ENCODE results near the gene LPAR1.

The LPAR1 gene

DNA sequence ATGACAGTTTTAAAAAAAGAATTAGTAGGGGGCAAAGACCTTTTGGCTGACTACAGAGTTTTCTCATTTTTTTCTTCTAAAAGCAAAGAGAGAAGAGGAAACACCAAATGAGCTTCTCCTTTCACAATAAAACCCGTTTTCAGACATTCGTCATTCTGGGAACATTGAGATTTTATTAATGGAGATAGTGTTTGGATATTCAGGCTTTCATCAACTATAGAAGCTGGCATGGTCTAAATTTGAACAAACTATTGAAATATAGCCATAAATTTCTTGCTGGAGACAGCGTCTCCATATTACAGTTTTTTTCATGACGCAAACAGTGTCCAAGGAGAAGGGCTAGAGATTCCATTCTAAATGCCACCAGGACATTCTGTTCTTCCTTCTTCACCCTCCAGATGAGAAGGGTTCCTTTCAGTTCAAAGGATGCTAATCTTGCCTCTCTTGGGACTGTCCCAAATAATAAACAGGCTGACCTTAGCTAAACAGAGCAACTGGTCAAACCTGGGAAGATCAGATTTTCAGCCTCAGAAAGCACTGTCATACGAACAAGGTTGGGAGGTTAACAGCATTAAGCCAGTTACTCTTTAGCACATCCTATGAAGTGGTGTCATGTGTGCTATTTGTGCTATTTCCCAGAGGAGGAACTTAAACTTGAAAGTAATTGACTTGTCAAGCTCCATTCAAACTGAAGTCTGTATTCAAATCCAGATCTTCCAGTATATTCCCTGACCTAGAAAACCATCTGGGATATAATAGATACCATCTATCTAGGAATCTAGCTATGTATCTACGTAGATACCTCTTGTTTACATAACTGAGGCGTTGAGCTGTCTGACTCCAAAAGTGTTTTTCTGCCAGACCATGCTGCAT, 125.6 kb downstream of the LPAR1 start:
- no peak for DNase-seq

DNA sequence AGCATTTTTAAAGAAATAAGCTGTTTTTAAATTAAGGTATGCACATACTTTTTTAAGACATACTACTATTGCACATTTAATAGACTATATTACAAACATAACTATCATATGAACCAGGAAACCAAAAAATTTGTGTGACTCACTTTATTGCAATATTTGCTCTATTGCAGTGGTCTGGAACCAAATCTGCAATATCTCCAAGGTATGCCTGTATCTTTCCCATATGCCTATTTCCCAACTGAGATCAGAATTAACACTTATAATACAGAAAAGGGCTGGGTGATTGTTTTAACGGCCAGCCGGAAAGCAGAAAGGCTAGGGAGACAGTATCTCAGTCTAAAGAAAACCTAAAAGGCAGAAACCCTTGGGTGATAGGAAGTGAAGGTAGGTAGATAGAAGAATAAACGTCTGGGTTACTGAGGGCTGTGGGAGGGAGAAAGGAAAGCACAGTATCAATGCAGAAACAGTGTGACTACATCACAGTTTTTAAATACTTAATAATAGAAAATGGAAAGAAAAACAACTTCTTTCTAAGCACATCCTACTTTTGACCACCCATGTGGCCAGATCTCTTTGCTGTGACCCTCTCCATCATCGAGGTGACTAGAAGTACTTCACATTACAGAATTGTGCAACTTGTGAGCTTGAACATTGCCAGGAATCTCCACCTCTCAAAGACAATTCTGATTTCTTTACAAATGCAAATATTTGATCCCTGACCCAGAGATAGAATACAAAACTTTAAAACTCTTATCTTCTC, 126.4 kb downstream of the LPAR1 start:
- DNase-seq = no peak

DNA sequence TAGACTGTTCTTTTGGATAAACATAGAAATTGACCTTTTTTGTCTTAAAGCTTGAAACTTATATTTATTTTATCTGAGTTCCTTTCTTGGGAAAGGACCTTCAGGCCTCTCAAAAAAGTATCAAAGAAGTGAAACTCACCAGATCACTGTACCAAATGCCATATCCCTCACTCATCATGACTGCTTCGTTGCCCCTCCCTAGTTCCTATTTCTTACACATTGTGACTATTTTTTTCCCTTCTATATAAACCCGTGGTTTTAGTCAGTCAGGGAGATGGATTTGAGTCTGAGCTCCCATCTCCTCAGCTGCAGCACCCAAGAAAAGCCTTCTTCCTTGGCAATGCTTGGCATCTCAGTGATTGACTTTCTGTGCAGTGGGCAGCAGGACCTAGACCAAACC, 129.4 kb downstream of the LPAR1 start:
- DNase-seq = no peak

DNA sequence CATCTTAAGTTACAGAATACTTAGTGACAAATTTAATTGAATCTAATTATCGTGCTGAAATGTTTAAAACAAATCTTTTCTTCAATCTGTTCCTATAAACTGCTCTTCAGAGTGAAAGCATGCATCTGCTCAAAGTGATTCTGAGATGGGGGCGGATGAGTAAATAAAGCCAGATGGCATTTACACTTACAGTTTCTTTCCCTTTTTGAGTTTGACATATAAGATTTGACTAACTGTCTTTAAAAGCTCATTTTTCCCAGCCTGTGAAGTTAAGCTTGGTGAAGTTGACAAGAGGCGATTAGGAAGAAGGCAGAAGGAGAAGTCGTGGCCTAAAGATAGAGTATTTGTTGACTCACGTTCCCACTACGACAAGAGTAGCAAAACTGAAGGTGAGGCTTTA, 137.4 kb downstream of the LPAR1 start:
- DNase-seq = no peak

DNA sequence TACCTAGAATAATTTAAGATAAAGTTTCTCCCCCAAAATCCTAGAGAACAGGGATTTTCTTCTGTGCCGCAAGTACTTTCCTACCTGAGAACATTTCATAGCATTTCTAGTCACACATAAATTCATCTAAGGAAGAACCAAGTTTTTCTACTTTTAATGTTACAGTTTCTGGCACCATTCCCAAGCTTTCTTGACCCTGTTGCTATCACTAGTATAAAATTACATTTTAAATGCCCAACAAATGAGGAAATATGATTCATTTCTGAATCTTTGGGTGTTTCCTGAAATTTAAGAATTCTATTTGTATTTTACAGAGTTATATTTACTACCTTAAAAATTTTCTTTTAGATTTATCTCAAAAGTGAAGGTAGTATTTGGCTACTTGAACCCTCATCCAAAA, 137.8 kb downstream of the LPAR1 start:
- no peak for DNase-seq

DNA sequence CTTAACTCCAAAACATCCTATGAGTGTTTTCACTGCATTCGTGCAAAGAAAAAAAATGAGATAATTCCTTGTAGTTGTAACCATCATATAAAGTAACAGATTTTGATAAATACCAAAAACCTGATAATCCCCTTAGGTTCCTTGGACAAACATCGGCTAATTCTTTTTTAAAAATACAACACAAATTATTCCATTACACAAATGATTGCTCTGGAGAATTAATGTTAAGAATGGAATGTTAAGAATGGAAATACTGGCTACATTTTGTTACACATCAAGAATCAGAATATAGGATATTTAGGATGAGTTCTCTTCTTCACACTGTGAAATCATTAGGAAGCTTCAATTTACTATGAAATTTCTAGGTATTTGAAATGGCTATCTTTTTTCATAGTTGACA, 139.4 kb downstream of the LPAR1 start:
- no peak for DNase-seq

DNA sequence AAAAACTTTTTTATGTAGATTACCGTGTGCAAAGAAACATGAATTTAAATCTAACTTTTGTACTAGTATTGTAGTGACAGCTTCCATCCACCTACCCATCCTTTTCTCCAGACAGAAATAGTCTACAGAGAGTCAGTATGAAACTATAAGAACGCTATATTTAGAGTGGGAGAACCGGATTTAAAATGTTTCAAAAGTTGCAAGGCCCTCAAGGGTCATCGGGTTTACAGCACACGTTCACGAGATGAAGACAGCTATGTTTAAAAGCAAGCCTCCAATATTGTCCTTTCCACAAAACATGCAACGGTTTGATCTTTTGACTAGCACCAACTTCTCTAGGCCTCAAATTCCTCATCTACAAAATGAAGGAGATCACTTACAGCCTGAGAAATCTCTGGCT, 139.9 kb downstream of the LPAR1 start:
- no peak for DNase-seq

DNA sequence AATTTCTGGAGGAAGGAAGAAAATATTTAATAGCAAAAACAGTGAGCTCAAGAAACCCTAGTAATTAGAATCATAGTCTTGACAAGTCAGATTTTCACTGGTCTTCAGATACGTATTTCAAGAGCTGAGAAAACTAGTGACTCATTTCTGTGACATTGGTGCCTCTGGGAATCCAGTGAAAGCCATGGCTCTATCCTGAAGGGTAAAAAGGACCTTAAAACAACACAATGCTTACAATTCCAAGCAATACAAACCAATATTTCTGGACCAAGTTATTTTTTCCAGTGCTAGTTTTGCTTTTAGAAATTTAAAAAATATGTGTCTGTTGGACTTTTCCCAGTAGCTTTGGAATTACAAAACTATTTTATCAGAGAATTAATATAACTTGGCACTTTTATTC, 140.3 kb downstream of the LPAR1 start:
- DNase-seq = no peak

DNA sequence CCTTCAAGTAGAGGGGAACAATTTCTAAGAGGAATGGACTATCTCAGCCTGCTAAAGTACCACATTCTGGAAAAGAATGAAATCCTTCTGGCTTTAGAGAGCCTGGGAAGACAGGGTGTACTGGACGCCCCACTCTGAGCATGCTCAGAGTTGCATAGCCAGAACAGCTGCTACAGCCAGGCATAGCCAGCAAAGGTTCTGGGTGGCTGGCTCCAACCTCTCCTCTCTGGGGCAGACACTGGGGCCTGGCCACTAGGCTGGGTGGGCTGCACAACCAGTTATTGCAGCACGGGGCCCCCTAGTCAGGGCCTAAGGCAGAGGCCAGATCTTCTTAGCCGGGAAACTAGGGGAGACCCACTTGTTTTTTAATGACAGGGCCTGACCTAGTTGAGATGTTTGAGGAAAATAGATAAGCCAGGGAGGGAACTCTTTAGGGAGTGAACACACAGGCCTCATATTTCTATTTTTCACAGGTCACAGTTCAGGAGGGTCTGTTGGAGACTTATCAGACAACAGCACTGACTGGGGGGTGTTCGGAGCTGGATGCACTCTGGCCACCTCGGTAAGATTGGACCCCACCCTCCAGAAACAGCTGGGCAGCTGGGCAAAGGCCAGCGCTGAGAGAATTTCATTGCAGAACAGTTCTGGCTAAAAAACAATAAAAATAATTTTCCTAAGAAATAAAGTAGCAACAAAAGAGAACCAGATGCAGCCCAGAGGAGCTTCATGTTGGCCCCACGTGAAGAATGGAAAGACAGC, 142.9 kb downstream of the LPAR1 start:
- no peak for DNase-seq

DNA sequence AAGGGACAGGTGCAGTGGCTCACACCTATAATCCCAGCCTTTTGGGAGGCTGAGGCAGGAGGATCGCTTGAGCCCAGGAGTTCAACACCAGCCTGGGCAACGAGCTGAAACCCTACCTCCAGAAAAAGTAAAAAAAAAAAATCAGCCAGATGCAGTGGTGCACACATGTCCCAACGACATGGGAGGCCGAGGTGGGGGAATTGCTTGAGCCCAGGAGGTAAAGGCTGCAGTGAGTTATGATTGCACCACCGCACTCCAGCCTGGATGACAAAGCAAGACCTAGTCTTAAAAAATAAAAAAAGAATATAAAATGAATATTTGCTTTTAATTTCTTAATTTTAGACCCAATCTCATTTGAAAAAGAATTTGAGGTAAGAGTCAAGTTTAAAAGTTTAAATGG, 143.5 kb downstream of the LPAR1 start:
- no peak for DNase-seq

DNA sequence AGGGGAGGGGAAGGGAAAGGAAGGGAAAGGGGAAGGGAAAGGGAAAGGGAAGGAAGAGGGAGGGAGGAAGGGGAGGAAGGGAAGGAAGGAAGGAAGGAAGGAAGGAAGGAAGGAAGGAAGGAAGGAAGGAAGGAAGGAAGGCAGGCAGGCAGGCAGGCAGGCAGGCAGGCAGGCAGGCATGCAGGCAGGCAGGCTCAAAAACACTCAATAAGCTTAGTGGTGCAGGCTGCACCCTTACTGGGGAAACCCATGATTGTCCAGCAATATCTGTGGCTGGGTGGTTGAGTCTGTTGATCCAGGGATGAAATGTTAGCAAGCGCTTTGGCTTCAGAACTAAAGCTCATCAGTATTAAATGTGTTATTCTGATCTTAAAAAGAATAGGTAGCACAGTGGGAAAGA, 145.6 kb downstream of the LPAR1 start:
- no peak for DNase-seq

DNA sequence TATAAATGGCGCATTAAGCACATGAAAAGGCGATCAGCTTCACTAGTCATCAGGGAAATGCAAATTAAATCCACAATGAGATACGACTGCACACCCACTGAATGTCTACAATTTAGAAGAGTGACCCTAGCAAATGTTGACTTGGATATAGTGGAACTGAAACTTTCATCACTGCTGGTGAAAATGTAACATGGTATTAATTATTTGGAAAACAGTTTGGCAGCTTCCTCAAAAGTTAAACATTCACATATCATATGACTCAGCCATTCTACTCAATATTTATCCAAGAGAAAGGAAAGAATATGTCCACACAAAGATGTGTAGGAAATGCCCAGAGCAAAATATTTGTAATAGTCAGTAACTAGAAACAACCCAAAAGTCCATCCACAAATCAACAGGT, 146.5 kb downstream of the LPAR1 start:
- DNase-seq = no peak

DNA sequence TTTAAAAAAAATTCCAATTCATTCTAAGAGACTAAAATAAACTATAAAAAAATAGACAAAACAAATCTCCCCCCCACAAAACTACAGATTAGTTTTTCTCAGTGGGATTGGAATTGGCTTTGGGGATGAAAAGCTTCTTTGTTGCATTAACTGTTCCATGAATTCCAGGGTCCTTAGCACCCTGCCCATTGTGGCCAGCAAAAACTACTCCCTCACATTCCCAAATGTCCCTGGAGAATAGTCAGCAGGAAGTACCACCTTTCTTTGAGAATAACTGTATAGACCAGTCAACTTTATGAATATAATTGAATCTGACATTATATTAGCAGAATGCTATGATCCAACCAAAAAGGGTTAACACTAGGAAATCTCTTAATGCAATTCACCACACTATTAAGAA, 147.9 kb downstream of the LPAR1 start:
- no peak for DNase-seq

DNA sequence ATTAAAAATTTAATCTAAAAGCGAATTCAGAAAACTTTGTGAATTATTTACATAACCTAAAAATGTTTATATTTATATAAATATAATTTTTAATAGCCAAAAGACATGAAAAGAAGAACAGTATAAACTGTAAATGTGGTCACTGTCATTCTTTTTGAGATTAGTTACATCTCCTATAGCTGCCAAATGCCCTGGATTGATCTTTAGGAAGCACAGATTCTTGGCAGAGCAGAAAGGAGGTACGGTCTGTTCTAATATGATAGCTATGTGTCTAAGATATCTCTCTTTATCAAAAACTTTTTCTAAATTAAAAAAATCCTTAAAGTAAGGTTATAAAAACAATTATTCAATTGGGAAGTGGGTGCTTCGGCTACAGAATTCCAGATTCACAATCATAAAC, 151.0 kb downstream of the LPAR1 start:
- no peak for DNase-seq

DNA sequence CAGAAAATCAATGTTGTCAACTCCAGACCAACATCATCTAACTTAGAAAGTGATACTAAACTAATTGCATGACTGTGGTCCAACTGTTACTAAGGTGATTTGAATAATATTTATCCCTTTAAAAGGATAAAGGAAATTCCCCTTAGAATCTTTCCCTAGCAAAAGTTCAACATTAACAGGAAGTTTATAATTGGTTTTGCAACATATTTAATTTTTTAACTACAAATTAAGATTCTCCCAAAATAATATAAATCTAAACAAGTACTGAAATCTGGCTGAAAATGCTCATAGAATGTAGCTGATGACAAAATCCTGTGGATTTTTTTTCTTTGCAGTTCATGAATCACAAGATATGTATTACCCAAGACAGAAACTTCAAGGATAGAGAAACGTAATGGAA, 151.4 kb downstream of the LPAR1 start:
- DNase-seq = no peak

DNA sequence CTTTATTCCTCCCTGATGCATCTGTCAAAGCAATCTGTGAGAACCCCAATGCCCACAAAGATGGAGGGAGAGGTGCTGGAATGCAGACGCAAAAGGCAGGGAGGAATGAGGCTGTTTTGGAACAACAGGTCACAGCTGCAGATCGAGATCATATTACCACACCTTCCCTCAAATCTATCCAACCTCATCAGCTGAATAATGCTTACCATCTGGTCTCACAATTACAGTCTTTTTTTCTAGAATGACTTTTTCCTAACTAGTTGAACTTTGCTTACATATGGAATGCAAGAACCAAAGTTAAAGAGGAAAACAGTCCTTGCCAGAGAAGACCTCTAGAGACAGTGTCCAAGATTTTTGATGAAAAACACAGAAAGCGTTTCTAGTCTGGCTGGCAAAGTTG, 158.1 kb downstream of the LPAR1 start:
- no peak for DNase-seq

DNA sequence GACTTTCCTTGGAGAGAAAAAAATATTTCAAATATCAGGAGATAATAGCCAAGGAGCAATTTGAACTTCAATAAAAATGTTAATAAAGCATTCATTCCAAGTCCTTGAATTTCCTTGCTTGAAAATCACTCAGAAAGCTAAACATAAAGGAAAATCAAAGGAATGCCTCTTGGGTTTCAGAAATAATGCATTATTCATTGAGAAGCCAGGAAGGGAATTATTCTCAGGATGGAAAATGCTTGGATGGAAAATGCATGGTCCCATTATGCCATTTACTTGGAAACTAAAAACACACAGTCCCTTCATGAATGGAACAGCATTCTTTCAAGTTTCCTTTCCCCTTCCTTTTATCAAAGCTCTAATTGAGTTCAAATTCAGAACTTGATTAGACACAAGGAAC, 160.9 kb downstream of the LPAR1 start:
- DNase-seq = no peak

DNA sequence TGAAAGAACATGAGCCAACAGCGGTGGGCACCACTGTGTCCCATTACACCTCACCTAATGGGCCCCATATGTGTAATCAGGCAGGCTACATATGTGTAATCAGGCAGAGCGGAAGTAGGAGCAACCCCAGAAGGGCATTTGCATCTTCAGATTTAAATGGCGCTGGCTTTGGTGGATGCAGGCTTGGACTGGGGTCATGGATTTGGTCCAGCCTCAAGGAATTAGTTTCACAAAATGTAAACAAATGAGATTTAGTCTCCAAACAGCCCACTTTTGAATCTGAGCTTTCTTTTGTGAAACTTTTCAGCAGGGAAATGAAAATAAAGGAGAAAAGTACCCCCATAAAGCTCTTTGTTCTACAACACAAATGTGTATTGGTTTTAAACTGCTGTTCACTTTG, 161.3 kb downstream of the LPAR1 start:
- no peak for DNase-seq

DNA sequence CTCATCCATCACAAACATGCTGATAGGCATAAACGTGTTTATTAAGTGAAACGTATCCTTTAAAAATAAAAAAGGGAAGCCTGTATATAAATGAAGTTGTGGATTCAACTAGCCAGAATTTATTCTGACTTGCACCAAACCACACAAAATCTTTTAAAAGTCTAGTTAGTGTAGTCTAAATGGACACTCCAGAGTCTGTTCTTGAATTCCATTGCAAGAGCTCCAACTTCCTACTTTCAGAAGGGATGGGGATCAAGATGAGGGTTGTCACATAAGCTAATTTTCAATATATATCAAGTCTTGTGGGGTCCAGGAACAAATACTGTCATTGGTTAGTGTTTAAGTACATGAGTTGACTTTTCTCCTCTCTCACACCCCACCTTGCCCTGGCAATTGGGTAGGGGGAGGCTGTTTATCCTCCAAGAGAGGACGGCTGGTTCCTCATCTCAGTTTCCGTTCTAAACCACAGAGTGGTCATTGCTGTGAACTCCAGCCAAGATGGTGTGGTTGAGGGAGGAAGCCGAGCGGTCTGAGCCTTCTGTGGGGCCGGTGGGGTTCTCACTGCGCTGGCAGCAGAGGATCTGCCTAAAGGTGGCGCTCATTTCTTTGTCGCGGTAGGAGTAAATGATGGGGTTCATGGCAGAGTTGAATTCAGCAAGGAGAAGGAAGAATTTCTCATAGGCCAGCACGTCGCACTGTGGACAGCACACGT, 163.2 kb downstream of the LPAR1 start:
- peak; percentile 4 to 18 for DNase-seq

DNA sequence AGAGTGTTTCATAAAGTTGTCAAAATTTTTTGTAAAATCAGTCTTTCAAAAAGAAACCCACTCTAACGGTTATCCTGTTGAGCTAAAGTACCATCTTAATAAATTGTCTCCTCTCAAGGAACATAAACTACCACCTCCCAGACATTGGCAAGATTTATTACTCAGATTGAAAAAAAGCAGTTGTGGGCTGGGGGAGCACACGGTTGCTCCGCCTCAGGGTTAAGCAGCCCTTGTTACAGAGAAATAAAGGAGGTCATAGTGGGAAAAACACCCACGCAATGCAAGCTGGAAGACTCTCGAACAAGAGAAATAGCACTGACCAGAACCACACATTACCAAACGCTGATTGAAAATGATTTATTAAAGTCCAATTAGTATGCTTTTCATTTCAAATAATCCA, 165.3 kb downstream of the LPAR1 start:
- no peak for DNase-seq

DNA sequence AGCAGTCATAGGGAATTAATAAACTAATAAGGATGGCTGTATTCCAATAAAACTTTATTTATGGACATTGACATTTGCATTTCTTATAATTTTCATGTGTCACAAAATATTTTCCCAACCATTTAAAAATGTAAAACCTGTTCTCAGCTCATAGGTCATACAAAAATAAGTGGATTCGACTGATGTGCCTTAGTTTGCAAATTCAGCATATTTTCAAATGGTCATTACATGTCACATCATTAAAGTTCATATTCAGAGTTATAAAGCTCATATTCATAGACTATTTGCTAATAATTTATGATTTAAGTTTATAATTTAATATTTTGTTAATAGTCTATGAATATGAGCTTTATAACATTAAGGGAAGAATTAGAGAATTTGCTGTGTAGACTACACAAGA, 166.5 kb downstream of the LPAR1 start:
- DNase-seq = no peak

DNA sequence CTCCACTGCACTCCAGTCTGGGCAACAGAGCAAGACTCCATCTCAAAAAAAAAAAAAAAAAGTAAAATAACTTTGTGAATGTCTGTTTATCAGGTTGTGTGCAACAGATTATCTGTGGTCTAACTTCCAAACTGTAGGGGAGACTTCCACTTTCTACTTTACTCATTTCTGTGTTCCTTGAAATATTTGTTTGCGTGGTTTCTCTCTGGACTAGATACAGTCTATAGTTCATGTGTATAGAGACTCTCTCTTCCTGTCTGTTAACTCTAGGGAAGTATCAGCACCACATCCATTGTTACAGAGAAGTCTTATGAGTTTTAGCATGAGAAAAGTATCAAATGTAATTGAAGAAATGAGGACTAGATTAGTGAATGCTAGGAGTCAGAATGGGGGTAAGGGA, 168.3 kb downstream of the LPAR1 start:
- no peak for DNase-seq

DNA sequence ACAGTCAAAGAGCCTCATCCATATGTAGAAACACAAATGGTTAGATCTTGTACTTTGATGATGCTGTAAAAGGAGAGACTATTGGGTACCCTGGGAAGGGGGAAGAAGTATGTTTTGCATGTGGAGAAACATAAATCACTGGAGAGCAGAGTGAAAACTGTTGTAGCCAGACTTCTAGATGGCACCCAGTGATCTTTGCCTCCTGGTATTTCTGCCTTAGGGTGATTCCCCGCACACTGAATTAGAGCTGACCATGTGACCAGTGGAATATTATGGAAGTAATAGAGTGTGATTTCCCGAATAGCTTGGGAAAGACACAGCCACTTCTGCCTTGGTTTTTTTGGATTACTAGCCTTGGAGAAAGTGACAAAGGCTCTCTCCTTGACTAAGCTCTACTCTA, 174.3 kb downstream of the LPAR1 start:
- DNase-seq = no peak

Measured in CD4-positive, alpha-beta T cell treated with Interferon alpha-2 for 1 hour (primary cell).